Purkinje cell (primary cell): ENCODE data around the gene PGAM4. TPM values are rescaled to one million over a fixed set of nuclear protein-coding genes. Genes with fewer than 3 reads are reported as not detected.

Experiments
- polyA plus RNA-seq: library from polyadenylated mRNA; unstranded; fragments of >200 nt; fragmentation: Nextera tagmentation; gene quantifications from 2 replicates; pipeline ENCODE4 v1.2.1, GENCODE V29; 2014

The PGAM4 gene
- not detected in 2 replicates for polyA plus RNA-seq

DNA sequence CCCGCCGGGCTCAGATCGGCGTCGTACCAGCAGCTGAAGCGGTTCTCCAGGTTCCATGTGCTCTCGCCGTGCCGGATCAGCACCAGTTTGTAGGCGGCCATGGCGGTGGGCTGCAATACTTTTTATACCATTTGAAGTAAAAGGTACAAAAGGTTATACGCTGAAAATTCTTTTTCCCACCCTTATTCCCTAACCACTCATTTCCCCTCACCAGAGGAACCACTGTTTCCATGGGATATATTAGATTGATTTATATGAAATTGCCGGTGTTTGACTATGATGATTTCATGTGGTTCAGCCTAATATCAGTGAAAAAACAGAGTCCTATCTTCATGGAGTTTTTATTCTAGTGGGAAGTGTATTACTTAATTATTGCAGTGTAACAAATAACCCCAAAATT, at the start of gene PGAM4:
Gene PGAM4, minus strand, starts transcription at position 101 of the 400 bp plus-strand sequence. Its CDS starts 0 bp downstream, at position 101.

Other genes starting within 250 kb of the PGAM4 start
- gene ATRX, start 183.4 kb downstream of the PGAM4 start, polyA plus RNA-seq = 130 and 150 TPM in 2 replicates
- gene MAGT1, start 74.2 kb downstream of the PGAM4 start, polyA plus RNA-seq = 5.5 and 6.2 TPM in 2 replicates
- gene COX7B, start 70.2 kb downstream of the PGAM4 start, polyA plus RNA-seq = 3,966 and 5,076 TPM in 2 replicates
- gene ATP7A, start 58.9 kb downstream of the PGAM4 start, polyA plus RNA-seq = 6.5 and 6.8 TPM in 2 replicates
- 422 and 486 TPM in 2 replicates for gene PGK1, start 134.6 kb upstream of the PGAM4 start, polyA plus RNA-seq
- 27.8 and 34.0 TPM in 2 replicates for gene TAF9B, start 170.0 kb upstream of the PGAM4 start, polyA plus RNA-seq